ENCODE measurements around the gene TNFAIP3.

DNA sequence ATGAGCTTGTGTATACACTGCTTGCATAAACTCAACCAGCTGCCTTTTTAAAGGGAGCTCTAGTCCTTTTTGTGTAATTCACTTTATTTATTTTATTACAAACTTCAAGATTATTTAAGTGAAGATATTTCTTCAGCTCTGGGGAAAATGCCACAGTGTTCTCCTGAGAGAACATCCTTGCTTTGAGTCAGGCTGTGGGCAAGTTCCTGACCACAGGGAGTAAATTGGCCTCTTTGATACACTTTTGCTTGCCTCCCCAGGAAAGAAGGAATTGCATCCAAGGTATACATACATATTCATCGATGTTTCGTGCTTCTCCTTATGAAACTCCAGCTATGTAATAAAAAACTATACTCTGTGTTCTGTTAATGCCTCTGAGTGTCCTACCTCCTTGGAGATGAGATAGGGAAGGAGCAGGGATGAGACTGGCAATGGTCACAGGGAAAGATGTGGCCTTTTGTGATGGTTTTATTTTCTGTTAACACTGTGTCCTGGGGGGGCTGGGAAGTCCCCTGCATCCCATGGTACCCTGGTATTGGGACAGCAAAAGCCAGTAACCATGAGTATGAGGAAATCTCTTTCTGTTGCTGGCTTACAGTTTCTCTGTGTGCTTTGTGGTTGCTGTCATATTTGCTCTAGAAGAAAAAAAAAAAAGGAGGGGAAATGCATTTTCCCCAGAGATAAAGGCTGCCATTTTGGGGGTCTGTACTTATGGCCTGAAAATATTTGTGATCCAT is 15.3 kb downstream of the TNFAIP3 start:
- no peak for TF ChIP-seq CTCF (IDR thresholded peaks at IDR 0.05)
- no peak for TF ChIP-seq POLR2A (IDR thresholded peaks at IDR 0.05)

Measured in uterus (tissue), 2 donors.